SK-N-SH (cell line): ENCODE measurements around the gene DLEC1. TPM values are rescaled to one million over a fixed set of nuclear protein-coding genes. Genes with fewer than 3 reads are reported as not detected.

Experiments
- CTCF ChIA-PET: fragments of 300-600, 350-600 bp; formaldehyde crosslinking; extraction: SDS; loops from one replicate; lab custom pipeline; 2021; lab: Yijun Ruan, JAX
- POLR2A ChIA-PET: fragments of 350-600 bp; sonication (Branson Sonifier 250); formaldehyde crosslinking; extraction: SDS; loops from one replicate; lab custom pipeline; 2020; ENCODE audit warnings: antibody characterized with exemption, inconsistent platforms; lab: Yijun Ruan, JAX
- DNase-seq: peaks from one replicate; pipeline ENCODE4 v3.0.0; 2012
- H2AFZ ChIP-seq: fragments of 200-600 bp; sonication (generic); 2 replicates; pipeline ENCODE4 v1.8.1; 2016; ENCODE audit warnings: antibody characterized with exemption, mild to moderate bottlenecking, low read depth
- H3F3A ChIP-seq: fragments of 200-600 bp; sonication (generic); replicated peaks from 2 replicates; pipeline ENCODE3; 2016; ENCODE audit warnings: antibody characterized with exemption, mild to moderate bottlenecking; ENCODE audit not compliant: insufficient read depth
- H3K27ac ChIP-seq, 2 experiments: fragments of 200-500 bp in 1 of 2; fragments of 200-600 bp in 1 of 2; sonication (Bioruptor generic) in 1 of 2; sonication (generic), shearing (Covaris generic) in 1 of 2; 2 replicates each; pipeline versions ENCODE4 v1.5.1 to v1.6.1; 2014 to 2016; ENCODE audit warnings: low read depth in 2 of 2, inconsistent platforms in 1 of 2, low read length in 1 of 2, mild to moderate bottlenecking in 1 of 2, mixed read lengths in 1 of 2
- H3K27me3 ChIP-seq: fragments of 200-600 bp; sonication (generic), shearing (Covaris generic); 2 replicates; pipeline ENCODE4 v1.6.1; 2016; ENCODE audit warnings: mixed run types; ENCODE audit not compliant: insufficient read depth
- H3K36me3 ChIP-seq, 2 experiments: fragments of 200-500 bp in 1 of 2; fragments of 200-600 bp in 1 of 2; sonication (Bioruptor generic) in 1 of 2; sonication (generic) in 1 of 2; replicated peaks in 1 of 2; 2 replicates each; pipeline versions ENCODE3 to v1.5.1; 2014 to 2016; ENCODE audit warnings: low read length in 1 of 2, mild to moderate bottlenecking in 1 of 2; ENCODE audit not compliant: insufficient read depth in 2 of 2, control insufficient read depth in 1 of 2
- H3K4me1 ChIP-seq, 2 experiments: fragments of 200-500 bp in 1 of 2; fragments of 200-600 bp in 1 of 2; sonication (Bioruptor generic) in 1 of 2; sonication (generic), shearing (Covaris generic) in 1 of 2; 2 replicates each; pipeline versions ENCODE4 v1.5.1 to v1.6.1; 2014 to 2016; ENCODE audit warnings: low read depth in 1 of 2, low read length in 1 of 2, mixed run types in 1 of 2; ENCODE audit not compliant: insufficient read depth in 2 of 2, control insufficient read depth in 1 of 2
- H3K4me2 ChIP-seq: fragments of 200-600 bp; sonication (generic), shearing (Covaris generic); 2 replicates; pipeline ENCODE4 v1.6.1; 2017; ENCODE audit warnings: mixed run types
- H3K4me3 ChIP-seq, 2 experiments: fragments of 200-500 bp in 1 of 2; fragments of 200-600 bp in 1 of 2; sonication (Bioruptor generic) in 1 of 2; sonication (generic), shearing (Covaris generic) in 1 of 2; 2 replicates each; pipeline versions ENCODE4 v1.5.1 to v1.8.1; 2014 to 2016; ENCODE audit warnings: low read depth in 2 of 2, inconsistent platforms in 1 of 2, low read length in 1 of 2, mild to moderate bottlenecking in 1 of 2, mixed read lengths in 1 of 2, moderate library complexity in 1 of 2
- H3K79me2 ChIP-seq: fragments of 200-600 bp; sonication (generic); 2 replicates; pipeline ENCODE4 v1.8.1; 2017; ENCODE audit warnings: mild to moderate bottlenecking; ENCODE audit not compliant: insufficient read depth
- H3K9ac ChIP-seq: fragments of 200-600 bp; sonication (generic); 2 replicates; pipeline ENCODE4 v1.6.1; 2017; ENCODE audit warnings: mixed run types
- H3K9me2 ChIP-seq: fragments of 200-600 bp; sonication (generic); 2 replicates; pipeline ENCODE4 v1.6.1; 2017; ENCODE audit warnings: mixed run types
- H3K9me3 ChIP-seq: fragments of 200-600 bp; sonication (generic); 2 replicates; pipeline ENCODE4 v1.6.1; 2017; ENCODE audit warnings: mixed run types, mild to moderate bottlenecking, moderate library complexity
- H4K20me1 ChIP-seq: fragments of 200-600 bp; sonication (generic); 2 replicates; pipeline ENCODE4 v1.6.1; 2017; ENCODE audit warnings: mild to moderate bottlenecking, mixed run types; ENCODE audit not compliant: insufficient read depth
- EP300 ChIP-seq, 2 experiments: IDR thresholded peaks; 2 replicates each; pipeline versions ENCODE4 v1.4.0 to v1.6.1; 2012; ENCODE audit warnings: borderline replicate concordance in 1 of 2, low read depth in 1 of 2, low read length in 1 of 2
- GATA2 ChIP-seq: sonication (generic); formaldehyde crosslinking; IDR thresholded peaks from 2 replicates; pipeline ENCODE4 v1.5.0; 2020; ENCODE audit warnings: mild to moderate bottlenecking, missing genetic modification reagents
- JUND ChIP-seq: IDR thresholded peaks from 2 replicates; pipeline ENCODE4 v1.4.0; 2012
- MEF2A ChIP-seq: IDR thresholded peaks from 2 replicates; pipeline ENCODE4 v1.4.0; 2012; ENCODE audit warnings: low read depth, borderline replicate concordance
- MXI1 ChIP-seq: IDR thresholded peaks from 2 replicates; pipeline ENCODE4 v1.6.1; 2012; ENCODE audit warnings: mild to moderate bottlenecking, low read depth, low read length, improper control_type of control experiment
- NFIC ChIP-seq: IDR thresholded peaks from 2 replicates; pipeline ENCODE4 v1.4.0; 2012; ENCODE audit warnings: borderline replicate concordance
- POLR2AphosphoS5 ChIP-seq: IDR thresholded peaks from 2 replicates; pipeline ENCODE4 v1.6.1; 2012; ENCODE audit warnings: low read depth, low read length
- RAD21 ChIP-seq: IDR thresholded peaks from 2 replicates; pipeline ENCODE4 v1.6.1; 2012; ENCODE audit warnings: mild to moderate bottlenecking, low read length
- SIN3A ChIP-seq: IDR thresholded peaks from 2 replicates; pipeline ENCODE4 v1.6.1; 2012; ENCODE audit warnings: low read depth, mild to moderate bottlenecking, low read length, moderate library complexity, borderline replicate concordance
- SMC3 ChIP-seq: IDR thresholded peaks from 2 replicates; pipeline ENCODE4 v1.6.1; 2012; ENCODE audit warnings: low read depth, low read length, improper control_type of control experiment
- TAF1 ChIP-seq: IDR thresholded peaks from 2 replicates; pipeline ENCODE4 v1.6.1; 2012; ENCODE audit warnings: low read depth, mild to moderate bottlenecking, low read length, moderate library complexity, borderline replicate concordance
- WGBS: methylation state at CpG from one replicate; pipeline ENCODE4 v1.1.6; 2017; ENCODE audit warnings: low lambda C conversion rate; 5-methylcytosine and 5-hydroxymethylcytosine counted together
- polyA plus RNA-seq, 3 experiments: library from polyadenylated mRNA; depleted of rRNA; stranded (reverse); fragments of >200 nt; gene quantifications; 2 replicates each; pipeline ENCODE4 v1.2.3, GENCODE V29; 2012
- TF ChIP-seq, protein P1 (sequence below): fragments of 150-350 bp; IDR thresholded peaks from 2 replicates; pipeline ENCODE4 v1.6.1; 2016; ENCODE audit warnings: mild to moderate bottlenecking, low read depth, low read length
- TF ChIP-seq, protein P2 (sequence below): IDR thresholded peaks from 2 replicates; pipeline ENCODE4 v1.4.0; 2012; ENCODE audit warnings: low read depth
- TF ChIP-seq, protein P3 (sequence below): IDR thresholded peaks from 2 replicates; pipeline ENCODE4 v1.4.0; 2012; ENCODE audit warnings: low read depth, borderline replicate concordance
- TF ChIP-seq, protein P4 (sequence below): IDR thresholded peaks from 2 replicates; pipeline ENCODE4; 2012

Gene DLEC1
- polyA plus RNA-seq, 1 of the 3 experiments (the other 2 are of a cell fraction), result 0.02 TPM

DNA sequence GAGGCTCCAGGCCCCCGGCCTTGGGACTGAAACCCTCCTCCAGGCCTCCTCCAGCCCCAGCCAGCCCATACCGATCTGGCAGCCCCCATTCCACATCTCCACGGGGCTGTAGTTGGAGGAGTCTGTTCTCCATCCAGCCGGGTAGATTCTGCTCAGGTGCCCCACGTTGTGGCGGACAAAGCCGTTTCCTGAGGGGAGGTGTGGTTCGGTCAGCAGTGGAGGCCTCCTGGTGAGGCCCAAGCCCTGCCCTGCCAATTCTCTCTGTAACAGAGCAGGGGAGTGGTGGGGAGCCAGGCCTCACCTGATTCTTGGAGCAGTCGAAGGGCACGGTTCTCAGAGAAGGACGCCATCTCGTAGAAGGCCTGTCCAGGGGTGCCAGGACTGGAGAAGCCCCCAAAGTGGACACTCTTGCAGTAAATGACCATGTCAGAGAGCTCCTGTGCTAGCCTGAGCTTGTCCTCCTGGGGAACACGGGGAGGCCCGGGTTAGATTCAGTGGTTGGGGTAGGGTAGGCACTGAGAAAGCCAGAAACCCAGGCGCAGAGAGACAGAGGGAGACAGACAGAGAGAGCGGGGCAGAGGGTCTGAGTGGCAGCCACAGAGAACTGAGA is 29.9 kb upstream of the DLEC1 start:
- H3K9ac ChIP-seq, result no peak overlapping the region
- H3K4me1 ChIP-seq, result no peaks in the 10 kb centered on the region; a peak in 1 of 4 replicates
- H2AFZ ChIP-seq, result no peak overlapping the region
- no peaks in the 10 kb centered on the region for H3K27me3 ChIP-seq
- TF ChIP-seq, protein P1, sequence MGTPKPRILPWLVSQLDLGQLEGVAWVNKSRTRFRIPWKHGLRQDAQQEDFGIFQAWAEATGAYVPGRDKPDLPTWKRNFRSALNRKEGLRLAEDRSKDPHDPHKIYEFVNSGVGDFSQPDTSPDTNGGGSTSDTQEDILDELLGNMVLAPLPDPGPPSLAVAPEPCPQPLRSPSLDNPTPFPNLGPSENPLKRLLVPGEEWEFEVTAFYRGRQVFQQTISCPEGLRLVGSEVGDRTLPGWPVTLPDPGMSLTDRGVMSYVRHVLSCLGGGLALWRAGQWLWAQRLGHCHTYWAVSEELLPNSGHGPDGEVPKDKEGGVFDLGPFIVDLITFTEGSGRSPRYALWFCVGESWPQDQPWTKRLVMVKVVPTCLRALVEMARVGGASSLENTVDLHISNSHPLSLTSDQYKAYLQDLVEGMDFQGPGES, result no peak
- no peak for TF ChIP-seq POLR2AphosphoS5
- no peaks in the 10 kb centered on the region for H3K79me2 ChIP-seq
- no peaks in the 10 kb centered on the region for H4K20me1 ChIP-seq
- H3K4me2 ChIP-seq, result no peak overlapping the region
- CTCF ChIA-PET, result interaction anchor here (0.7 to 1.0 kb wide), 2 partner anchors 35 to 999 kb away, joined by 3 read pairs; no protein-coding TSS in a partner anchor
- no peaks in the 10 kb centered on the region for H3K9me2 ChIP-seq
- no peaks in the 10 kb centered on the region for H3K9me3 ChIP-seq
- H3K4me3 ChIP-seq, result no peak overlapping the region
- peaks cover 2% of the 10 kb centered on the region for H3F3A ChIP-seq
- POLR2A ChIA-PET, result no interaction called here
- WGBS, result 89% methylated on average over 12 of the region's 16 CpGs
- no peak for DNase-seq
- no peak overlapping the region for H3K27ac ChIP-seq
- peaks cover 5 to 32% of the 10 kb centered on the region in 2 experiments for H3K36me3 ChIP-seq

- no peak overlapping the region for H3K4me3 ChIP-seq
- peaks cover 8% of the 10 kb centered on the region for H3F3A ChIP-seq
- ChIA-PET POLR2A (no interaction called here), CTCF (interaction anchor here (0.7 to 1.0 kb wide), 2 partner anchors 36 to 998 kb away, joined by 3 read pairs; no protein-coding TSS in a partner anchor)
- 90% methylated on average over 7 of the region's 27 CpGs for WGBS
- H3K27ac ChIP-seq, result no peak overlapping the region
- no peak for DNase-seq
- no peaks in the 10 kb centered on the region for H3K9me2 ChIP-seq
- peaks cover 14 to 32% of the 10 kb centered on the region in 2 experiments for H3K36me3 ChIP-seq
- no peak overlapping the region for H2AFZ ChIP-seq
- H3K9ac ChIP-seq, result no peak overlapping the region
- no peaks in the 10 kb centered on the region for H3K9me3 ChIP-seq
- no peaks in the 10 kb centered on the region for H4K20me1 ChIP-seq
- no peak overlapping the region for H3K4me2 ChIP-seq
- no peaks in the 10 kb centered on the region for H3K79me2 ChIP-seq
- H3K27me3 ChIP-seq, result no peaks in the 10 kb centered on the region
- H3K4me1 ChIP-seq, result no peaks in the 10 kb centered on the region; a peak in 1 of 4 replicates
- TF ChIP-seq, protein P1, result no peak
- TF ChIP-seq EP300 (IDR thresholded peaks at IDR 0.05; ENCODE audit: borderline replicate concordance in 1 of 2, low read depth in 1 of 2, low read length in 1 of 2), result no peak
- no peak for TF ChIP-seq TAF1
- no peak for TF ChIP-seq GATA2 (CRISPR knock-in tag)
- TF ChIP-seq RAD21, result no peak
- no peak for TF ChIP-seq MEF2A
- TF ChIP-seq, protein P2, sequence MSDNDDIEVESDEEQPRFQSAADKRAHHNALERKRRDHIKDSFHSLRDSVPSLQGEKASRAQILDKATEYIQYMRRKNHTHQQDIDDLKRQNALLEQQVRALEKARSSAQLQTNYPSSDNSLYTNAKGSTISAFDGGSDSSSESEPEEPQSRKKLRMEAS, result no peak
- TF ChIP-seq JUND, result no peak
- TF ChIP-seq, protein P3, sequence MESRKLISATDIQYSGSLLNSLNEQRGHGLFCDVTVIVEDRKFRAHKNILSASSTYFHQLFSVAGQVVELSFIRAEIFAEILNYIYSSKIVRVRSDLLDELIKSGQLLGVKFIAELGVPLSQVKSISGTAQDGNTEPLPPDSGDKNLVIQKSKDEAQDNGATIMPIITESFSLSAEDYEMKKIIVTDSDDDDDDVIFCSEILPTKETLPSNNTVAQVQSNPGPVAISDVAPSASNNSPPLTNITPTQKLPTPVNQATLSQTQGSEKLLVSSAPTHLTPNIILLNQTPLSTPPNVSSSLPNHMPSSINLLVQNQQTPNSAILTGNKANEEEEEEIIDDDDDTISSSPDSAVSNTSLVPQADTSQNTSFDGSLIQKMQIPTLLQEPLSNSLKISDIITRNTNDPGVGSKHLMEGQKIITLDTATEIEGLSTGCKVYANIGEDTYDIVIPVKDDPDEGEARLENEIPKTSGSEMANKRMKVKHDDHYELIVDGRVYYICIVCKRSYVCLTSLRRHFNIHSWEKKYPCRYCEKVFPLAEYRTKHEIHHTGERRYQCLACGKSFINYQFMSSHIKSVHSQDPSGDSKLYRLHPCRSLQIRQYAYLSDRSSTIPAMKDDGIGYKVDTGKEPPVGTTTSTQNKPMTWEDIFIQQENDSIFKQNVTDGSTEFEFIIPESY, result no peak
- TF ChIP-seq SIN3A, result no peak
- TF ChIP-seq MXI1, result no peak
- TF ChIP-seq NFIC, result no peak
- TF ChIP-seq, protein P4, sequence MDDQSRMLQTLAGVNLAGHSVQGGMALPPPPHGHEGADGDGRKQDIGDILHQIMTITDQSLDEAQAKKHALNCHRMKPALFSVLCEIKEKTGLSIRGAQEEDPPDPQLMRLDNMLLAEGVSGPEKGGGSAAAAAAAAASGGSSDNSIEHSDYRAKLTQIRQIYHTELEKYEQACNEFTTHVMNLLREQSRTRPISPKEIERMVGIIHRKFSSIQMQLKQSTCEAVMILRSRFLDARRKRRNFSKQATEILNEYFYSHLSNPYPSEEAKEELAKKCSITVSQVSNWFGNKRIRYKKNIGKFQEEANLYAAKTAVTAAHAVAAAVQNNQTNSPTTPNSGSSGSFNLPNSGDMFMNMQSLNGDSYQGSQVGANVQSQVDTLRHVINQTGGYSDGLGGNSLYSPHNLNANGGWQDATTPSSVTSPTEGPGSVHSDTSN, result no peak
- TF ChIP-seq SMC3, result no peak
These were observed 29.0 kb upstream of the DLEC1 start for GRCh38 chr3:38009807-38010591.
